Measurements from ENCODE around the gene SSH2.
"Not testable (repeated sequence)": the region's sequence is repeated elsewhere in the genome, so short reads cannot be mapped to it uniquely, and the experiment has no call there.

The SSH2 gene

DNA sequence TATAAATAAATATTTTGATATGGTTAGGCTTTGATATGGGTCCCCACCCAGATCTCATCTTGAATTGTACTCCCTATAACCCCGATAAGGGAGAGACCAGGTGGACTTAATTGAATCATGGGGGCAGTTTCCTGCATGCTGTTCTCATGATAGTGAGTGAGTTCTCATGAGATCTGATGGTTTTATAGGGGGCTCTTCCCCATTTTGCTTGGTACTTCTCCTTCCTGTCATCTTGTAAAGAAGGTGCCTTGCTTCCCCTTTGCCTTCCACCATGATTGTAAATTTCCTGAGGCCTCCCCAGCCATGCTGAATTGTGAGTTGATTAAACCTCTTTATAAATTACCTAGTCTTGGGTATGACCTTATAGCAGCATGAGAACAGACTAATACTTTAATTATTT, 55.7 kb downstream of the SSH2 start:
- DNase-seq, result not testable (repeated sequence)

DNA sequence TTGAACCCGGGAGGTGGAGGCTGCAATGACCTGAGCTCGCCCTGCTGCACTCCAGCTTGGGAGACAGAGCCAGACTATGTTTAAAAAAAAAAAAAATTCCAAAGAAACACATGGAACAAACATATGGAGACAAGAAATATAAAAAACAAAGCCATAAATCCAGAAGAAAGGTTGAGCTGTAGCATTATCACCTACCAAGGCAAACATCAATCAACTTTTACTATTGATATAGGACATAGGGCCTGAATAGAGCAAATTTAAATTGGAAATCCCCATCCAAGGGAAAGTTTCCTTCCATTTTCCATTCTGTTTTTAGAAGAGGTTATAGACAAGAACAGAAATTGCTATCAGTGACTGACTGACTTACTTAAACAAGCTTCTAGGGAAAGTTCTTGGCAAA, 56.6 kb downstream of the SSH2 start:
- DNase-seq, result no peak

DNA sequence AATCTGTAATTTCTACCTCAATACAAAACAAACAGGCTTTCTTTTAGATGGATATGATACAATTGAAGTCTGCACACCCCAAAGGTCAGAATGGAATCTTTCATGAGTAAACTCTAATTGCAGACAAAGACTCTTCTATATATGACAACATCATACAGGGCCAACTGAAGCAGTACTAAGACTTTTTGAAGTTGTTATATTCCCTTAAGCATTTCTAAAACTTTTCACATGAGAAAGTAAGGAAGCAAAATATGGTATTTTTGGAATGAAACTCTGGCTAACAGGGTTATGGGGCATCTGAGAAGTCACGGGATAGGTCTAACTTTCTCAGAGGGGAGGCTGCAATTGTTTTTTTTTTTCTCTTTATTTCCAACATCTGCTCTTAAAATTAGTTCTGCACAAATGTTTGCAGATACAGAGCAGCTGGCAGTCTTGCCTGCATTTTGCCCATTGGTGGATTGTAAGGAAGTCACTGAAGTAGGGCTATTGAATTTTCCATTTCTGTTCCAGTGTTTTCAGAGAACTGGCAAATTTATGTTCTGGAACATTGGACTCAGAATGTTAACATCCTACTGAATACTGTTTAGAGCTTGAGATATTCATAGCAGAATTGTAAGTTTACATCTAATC, 59.1 kb downstream of the SSH2 start:
- no peak for DNase-seq

GRCh38 chr17:29867643-29868181, 62.3 kb downstream of the SSH2 start:
- peak in 1 of 2 experiments; percentile 17 for DNase-seq

DNA sequence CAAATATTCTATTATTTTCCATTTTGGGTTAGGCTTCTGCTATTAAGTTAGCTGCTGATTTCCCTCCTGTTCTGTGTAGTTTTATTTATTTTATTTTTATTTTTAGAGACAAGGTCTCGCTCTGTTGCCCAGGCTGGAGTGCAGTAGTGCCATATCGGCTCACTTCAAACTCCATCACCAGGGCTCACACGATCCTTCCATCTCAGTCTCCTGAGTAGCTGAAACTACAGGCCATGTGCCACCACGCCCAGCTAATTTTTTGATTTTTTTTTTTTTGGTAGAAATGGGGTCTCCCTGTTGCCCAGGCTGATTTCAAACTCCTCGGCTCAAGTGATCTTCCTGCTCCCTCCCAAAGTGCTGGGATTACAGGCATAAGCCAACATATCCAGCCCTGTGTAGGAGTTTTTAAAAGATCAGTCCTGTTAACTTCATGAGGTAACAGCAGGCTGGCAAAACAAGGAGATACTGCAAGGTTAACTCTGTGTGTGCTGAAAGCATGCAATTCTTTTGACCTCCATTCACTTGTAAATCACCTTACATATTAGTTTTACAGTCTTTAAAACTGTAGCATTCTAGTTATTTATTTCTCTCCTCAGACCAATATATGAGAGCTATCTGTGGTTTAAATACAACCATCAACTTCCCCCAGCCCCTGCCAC, 63.2 kb downstream of the SSH2 start:
- DNase-seq, result no peak

GRCh38 chr17:29864615-29865014, 65.4 kb downstream of the SSH2 start:
- no peak for DNase-seq

DNA sequence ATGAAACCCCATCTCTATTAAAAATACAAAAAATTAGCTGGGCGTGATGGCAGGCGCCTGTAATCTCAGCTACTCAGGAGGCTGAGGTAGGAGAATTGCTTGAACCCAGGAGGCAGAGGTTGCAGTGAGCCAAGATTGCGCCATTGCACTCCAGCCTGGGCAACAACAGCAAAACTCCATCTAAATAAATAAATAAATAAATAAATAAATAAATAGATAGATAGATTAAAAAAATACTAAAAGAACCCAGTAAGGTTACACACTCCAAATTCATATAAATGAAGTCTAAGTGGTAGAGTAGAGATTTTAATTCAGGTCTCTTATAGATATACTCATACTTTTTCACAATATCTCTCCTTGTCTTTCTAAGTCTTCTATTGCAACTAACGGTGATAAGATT, 65.9 kb downstream of the SSH2 start:
- not testable (repeated sequence) for DNase-seq

- no peak for DNase-seq
Observed at GRCh38 chr17:29862951-29863350, 67.1 kb downstream of the SSH2 start.

- DNase-seq, result no peak
Observed at GRCh38 chr17:29862127-29862526, 67.9 kb downstream of the SSH2 start.

- DNase-seq, result not testable (repeated sequence)
Observed at GRCh38 chr17:29859445-29859844, 70.6 kb downstream of the SSH2 start.

- no peak for DNase-seq
Observed at GRCh38 chr17:29857823-29858222, 72.2 kb downstream of the SSH2 start.

GRCh38 chr17:29857105-29857504, 72.9 kb downstream of the SSH2 start:
- DNase-seq, result not testable (repeated sequence)

GRCh38 chr17:29855686-29856085, 74.3 kb downstream of the SSH2 start:
- no peak for DNase-seq

DNA sequence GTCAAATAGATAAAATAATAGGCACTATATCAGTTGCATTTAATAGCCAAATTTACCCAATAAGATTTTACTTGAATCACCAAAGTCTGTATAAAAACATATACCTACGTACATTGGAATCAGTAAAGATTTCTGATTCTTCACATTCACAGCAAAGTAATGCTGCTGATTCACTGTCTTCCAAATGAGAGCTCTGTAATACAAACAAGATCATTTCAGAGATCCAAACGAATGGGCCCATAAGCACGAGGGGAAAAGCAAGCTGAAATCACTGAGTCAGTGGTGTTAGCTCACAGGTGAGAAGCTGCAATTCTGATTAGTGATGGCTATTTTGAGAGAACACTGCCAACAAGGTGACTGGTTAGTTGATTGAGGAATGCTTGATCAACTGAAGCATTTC, 81.3 kb downstream of the SSH2 start:
- DNase-seq, result no peak

DNA sequence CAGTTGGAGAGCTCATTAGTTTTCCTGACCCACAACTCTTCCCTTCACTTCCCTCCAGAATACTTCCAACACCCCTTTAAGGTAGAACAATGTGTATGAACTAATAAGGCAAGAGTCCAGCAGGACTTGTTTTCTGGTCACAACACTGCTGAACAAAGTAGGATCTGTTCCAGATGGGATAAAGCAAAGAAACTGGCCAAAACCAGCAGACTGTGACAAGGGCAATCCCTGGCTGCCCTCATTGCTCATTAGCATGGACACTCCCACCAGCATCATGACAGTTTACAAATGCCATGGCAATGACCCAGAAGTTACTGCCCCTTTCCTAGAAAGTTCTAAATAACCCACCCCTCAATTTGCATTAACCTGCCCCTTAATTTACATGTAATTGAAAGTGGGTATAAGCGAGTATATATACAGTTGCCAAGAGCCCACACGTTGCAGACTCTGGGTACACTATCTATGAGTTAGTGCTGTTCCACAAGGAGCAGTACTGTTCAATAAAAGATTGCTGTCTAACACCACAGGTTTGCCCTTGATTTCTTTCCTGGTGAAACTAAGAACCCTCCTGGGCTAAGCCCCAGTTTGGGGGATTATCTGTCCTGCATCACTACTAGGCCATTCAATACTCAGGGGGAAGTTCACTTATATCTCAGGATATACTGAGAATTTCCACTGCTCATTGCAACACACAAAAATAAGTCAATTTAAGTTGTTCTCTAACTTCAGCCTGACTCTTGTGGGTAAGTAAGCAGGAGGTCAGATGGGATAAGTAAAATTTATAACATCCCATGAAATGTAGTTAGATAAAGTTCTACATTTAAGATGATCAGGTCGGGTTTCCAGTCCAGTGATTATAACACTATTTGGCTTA, 82.3 kb downstream of the SSH2 start:
- peak in 1 of 2 experiments; percentile 29 for DNase-seq

GRCh38 chr17:29847118-29847517, 82.9 kb downstream of the SSH2 start:
- no peak for DNase-seq

GRCh38 chr17:29846298-29846697, 83.7 kb downstream of the SSH2 start:
- DNase-seq, result no peak

GRCh38 chr17:29844339-29845048, 85.5 kb downstream of the SSH2 start:
- DNase-seq, result peak in 1 of 2 experiments; percentile 34

GRCh38 chr17:29840884-29841283, 89.1 kb downstream of the SSH2 start:
- DNase-seq, result no peak

- DNase-seq, result no peak
Observed at GRCh38 chr17:29839656-29840055, 90.4 kb downstream of the SSH2 start.

DNA sequence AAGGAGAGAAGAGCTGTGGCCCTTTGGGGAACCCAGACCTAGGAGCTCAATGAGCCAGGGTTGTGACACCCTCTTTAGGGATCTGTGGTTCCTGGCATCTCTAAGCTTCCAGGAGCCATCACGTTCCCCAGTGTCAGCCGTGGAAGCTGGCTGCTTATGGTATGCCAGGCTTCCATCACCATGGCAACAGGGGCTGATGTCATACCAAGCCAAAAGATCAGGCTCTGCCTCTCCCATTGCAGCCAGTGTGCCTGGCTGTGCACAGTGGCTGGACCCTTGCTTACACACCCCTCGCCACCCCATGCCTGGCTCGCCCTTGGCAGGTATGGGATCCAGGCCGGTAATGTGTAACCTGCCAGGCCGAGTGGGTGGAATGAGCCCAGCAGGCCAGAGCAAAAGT, 91.1 kb downstream of the SSH2 start:
- peak in 1 of 2 experiments; percentile 23 for DNase-seq

- DNase-seq, result no peak
Observed at GRCh38 chr17:29837531-29837930, 92.5 kb downstream of the SSH2 start.

GRCh38 chr17:29836643-29837042, 93.4 kb downstream of the SSH2 start:
- no peak for DNase-seq

Measured in NCI-H526 (cell line).